Omental fat pad (tissue), 4 donors: ENCODE measurements around the gene CROCC. TPM values are rescaled to one million over a fixed set of nuclear protein-coding genes. Genes with fewer than 3 reads are reported as not detected.

Experiments used
- ATAC-seq: fragments of 150-250 bp; one replicate; pipeline ENCODE4 v1.9.1; 2016; ENCODE audit warnings: mild to moderate bottlenecking, moderate library complexity; ENCODE audit not compliant: low FRiP score
- DNase-seq: peaks from one replicate; pipeline ENCODE4 v3.0.0-alpha.2; 2019; ENCODE audit warnings: low spot score
- total RNA-seq, 4 donors: library from RNA; depleted of rRNA; stranded (reverse); fragments of >200 nt; gene quantifications; one replicate each; pipeline ENCODE4 v1.1.0, GENCODE V29; 2016
- TF ChIP-seq, protein P1 (sequence below), 3 donors: fragments of 450-650 bp; IDR thresholded peaks; one replicate each; pipeline ENCODE4 v1.5.1; 2016 to 2017; ENCODE audit warnings: antibody characterized with exemption in 3 of 3, mild to moderate bottlenecking in 3 of 3, moderate library complexity in 2 of 3

Gene CROCC
- total RNA-seq, 4 donors from 2014 or later, result 10.9 to 24.1 (median 14.0) TPM

DNA sequence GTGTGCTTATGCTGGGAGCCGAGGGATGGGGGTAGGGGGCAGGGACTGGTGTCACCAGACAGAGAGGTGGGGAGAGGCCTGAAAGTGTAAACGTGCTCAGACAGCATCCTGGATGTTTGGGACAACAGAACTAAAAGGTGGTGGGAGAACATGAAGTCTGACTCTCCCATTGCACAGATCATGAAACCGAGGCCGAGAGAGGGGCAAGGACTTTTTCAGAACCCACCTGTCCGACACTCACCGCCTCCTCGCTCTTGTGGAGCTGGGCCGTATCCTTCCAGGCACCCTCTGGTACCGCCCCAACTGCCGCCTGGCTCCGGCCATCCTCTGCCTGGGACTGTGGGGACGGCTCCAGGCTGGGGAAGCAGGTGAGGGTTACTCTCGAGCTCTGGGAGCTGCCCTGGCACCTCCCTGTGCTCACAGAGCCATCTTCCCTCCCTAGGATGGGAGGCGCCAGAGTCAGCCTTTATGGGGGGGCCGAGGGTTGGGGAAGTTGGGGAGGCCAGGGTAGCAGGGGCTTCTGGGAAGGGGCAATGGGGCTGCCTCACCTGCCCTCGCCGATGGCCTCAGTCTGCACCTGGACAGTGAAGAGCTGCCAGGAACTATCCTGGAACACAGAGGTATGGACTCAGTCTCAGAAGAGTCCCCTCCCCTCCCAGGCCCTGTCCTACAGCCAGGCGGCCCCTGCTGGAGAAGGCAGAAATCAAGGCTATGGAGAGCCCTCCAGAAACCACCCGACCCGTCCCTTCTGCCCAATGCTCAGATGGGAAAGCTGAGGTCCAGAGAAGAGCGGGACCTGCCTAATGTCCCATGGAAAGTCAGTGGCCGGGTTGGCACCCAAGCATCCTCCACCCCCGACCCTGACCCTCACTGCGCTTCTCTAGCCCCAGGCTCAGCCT lies 83.0 kb downstream of the CROCC start:
- TF ChIP-seq, protein P1, sequence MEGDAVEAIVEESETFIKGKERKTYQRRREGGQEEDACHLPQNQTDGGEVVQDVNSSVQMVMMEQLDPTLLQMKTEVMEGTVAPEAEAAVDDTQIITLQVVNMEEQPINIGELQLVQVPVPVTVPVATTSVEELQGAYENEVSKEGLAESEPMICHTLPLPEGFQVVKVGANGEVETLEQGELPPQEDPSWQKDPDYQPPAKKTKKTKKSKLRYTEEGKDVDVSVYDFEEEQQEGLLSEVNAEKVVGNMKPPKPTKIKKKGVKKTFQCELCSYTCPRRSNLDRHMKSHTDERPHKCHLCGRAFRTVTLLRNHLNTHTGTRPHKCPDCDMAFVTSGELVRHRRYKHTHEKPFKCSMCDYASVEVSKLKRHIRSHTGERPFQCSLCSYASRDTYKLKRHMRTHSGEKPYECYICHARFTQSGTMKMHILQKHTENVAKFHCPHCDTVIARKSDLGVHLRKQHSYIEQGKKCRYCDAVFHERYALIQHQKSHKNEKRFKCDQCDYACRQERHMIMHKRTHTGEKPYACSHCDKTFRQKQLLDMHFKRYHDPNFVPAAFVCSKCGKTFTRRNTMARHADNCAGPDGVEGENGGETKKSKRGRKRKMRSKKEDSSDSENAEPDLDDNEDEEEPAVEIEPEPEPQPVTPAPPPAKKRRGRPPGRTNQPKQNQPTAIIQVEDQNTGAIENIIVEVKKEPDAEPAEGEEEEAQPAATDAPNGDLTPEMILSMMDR (IDR thresholded peaks at IDR 0.05), result no peak
- no peak for ATAC-seq
- DNase-seq, result no peak

DNA sequence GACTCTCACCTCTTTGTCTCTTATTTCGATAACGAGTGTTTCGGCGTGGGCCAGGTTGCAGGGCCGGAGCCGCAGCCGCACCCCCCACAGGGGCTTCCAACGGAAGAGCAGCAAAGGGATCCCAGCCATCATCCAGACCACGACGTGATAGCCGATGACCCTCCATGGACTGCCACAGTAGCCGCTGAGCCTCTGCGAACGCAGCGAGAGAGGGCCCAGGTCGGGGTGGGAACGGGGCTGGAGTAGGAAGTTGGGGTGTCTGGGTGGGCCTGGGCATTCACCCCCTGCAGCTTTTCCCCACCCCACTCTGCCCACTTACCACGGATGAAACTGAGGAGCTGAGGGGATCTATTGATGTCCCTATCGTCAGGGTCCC lies 83.6 kb downstream of the CROCC start:
- DNase-seq (no peak), ATAC-seq (no peak)
- TF ChIP-seq, protein P1 (IDR thresholded peaks at IDR 0.05), result no peak

DNA sequence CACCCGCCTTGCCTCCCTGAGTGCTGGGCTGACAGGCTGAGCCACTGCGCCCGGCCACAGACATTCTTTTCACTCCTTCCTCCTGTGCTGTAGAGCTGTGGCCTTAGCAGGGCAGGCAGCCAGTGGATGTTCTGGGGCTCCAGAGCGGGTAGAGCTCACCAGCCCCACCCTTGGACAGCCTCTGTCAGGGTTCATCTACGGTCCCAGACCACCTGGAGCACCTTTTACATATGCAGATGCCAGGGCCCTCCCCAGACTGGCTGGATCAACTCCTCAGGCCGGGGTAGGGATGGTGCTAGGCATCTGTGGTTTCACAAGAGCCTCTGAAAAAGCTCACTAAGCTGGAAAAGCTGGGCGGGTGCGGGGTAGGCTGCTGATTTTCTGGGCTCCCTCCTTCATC lies 85.4 kb downstream of the CROCC start:
- TF ChIP-seq, protein P1 (IDR thresholded peaks at IDR 0.05), result no peak
- no peak for DNase-seq

DNA sequence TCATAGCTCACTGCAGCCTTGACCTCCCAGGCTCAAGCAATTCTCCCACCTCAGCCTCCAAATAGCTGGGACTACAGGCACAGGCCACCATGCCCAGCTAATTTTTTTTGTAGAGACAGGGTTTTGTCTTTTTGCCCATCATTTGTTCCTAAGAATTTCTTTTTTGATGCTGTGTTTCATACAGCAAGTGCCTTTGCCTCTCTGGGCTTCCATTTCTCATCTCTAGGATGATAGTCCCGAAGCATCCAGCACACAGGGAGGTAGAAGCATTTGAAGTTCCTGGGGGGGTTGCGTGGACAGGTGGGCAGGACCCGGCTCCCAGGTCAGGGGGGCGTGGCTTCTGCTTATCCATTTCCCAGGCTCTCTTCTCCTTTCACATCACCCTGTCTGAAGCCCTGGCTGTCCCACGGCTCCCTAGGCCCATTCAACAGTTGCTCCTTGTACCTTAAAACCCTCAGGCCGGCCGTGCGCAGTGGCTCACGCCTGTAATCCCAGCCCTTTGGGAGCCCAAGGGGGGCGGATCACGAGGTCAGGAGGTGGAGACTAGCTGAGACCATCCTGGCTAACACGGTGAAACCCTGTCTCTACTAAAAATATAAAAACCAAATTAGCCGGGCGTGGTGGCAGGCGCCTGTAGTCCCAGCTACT lies 86.6 kb downstream of the CROCC start:
- no peak for DNase-seq
- TF ChIP-seq, protein P1 (IDR thresholded peaks at IDR 0.05), result no peak
- no peak for ATAC-seq

More for the DNA sequence above, 85.4 kb downstream of the CROCC start:
- no peak for ATAC-seq

DNA sequence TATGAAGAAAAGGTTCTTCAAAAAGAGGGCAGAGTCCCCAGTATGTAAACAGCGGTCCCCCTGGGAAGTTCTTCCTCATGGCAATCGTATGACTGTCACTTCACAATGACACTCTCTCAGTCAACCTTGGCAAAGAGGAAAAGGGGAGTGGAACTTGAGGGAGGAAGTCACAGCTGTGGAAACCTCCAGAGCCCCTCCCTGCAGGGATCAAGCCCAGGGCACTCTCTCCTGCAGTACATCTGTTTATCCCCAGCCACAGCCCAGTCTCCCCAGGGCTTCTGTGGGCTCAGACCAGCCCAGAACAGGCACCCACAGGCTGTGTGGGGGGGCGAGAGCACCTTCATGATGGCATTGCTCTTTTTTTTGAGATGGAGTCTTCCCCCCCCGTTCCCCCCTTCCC lies 88.0 kb downstream of the CROCC start:
- TF ChIP-seq, protein P1 (IDR thresholded peaks at IDR 0.05), result no peak
- DNase-seq (no peak), ATAC-seq (no peak)

DNA sequence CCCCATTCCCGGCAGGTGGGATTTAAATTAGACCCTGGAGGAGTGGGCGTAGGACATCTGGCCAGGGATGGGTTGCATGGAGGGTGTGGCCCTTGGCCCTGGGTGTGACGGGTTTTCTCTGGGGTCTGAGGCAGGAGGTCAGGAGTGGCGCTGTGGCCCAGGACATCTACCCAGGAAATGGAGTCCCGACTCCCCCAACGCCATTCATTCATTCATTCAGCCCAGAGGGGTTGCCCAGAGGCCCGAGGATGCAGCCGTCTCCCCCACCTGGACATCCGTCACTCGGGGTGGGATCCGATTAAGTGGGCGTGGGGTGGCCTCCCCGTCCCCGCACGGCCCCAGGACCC lies 89.3 kb downstream of the CROCC start:
- ATAC-seq (peak; percentile 4), DNase-seq (no peak)
- TF ChIP-seq, protein P1 (IDR thresholded peaks at IDR 0.05), result no peak
